ENCODE measurements around the gene CD207.

GRCh38 chr2:70870790-70871189, 35.2 kb upstream of the CD207 start:
- TF ChIP-seq TAF1 (conservative IDR thresholded peaks at IDR 0.05) (no peak), CTCF (IDR thresholded peaks at IDR 0.05; ENCODE audit: low read depth, low read length, missing input control) (no peak), RAD21 (IDR thresholded peaks at IDR 0.05) (no peak), FOXA1 (IDR thresholded peaks at IDR 0.05) (no peak), SP1 (IDR thresholded peaks at IDR 0.05) (no peak), YY1 (IDR thresholded peaks at IDR 0.05) (no peak)
- TF ChIP-seq, protein P1, sequence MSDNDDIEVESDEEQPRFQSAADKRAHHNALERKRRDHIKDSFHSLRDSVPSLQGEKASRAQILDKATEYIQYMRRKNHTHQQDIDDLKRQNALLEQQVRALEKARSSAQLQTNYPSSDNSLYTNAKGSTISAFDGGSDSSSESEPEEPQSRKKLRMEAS (IDR thresholded peaks at IDR 0.05), result no peak

Data from liver (tissue), 3 donors.